Measurements from ENCODE around the gene CD80.
A peak's percentile ranks its signal among the peaks of the same experiment; 100 is the strongest.

CD80 gene

GRCh38 chr3:119497820-119498185 is 61.6 kb downstream of the CD80 start:
- Histone ChIP-seq H4K20me1 (ENCODE audit: control insufficient read depth, insufficient read depth, low read depth, low read length) (no peaks in the 10 kb centered on the region), H3K27me3 (ENCODE audit: control insufficient read depth, low read length) (no peaks in the 10 kb centered on the region), H3K79me2 (ENCODE audit: control insufficient read depth, low read length) (peaks cover 49% of the 10 kb centered on the region)

GRCh38 chr3:119494597-119494996 is 64.8 kb downstream of the CD80 start:
- H3K4me1 ChIP-seq (ENCODE audit: control insufficient read depth, low read length): peaks cover 10% of the 10 kb centered on the region
- H3K9me2 ChIP-seq (replicated peaks; ENCODE audit: control insufficient read depth, low read length): no peaks in the 10 kb centered on the region
- no peaks in the 10 kb centered on the region for H3F3A ChIP-seq (ENCODE audit: control insufficient read depth, insufficient read depth)
- TF ChIP-seq CTCF (IDR thresholded peaks at IDR 0.05; ENCODE audit: low read depth, low read length, poor library complexity, severe bottlenecking) (no peak), EZH2phosphoT487 (IDR thresholded peaks at IDR 0.05; ENCODE audit: borderline replicate concordance, low read length) (no peak)
- no peak overlapping the region for H3K27ac ChIP-seq (ENCODE audit: low read depth, low read length)
- peaks cover 23% of the 10 kb centered on the region for H3K36me3 ChIP-seq (ENCODE audit: control insufficient read depth, low read length)
- H4K20me1 ChIP-seq (ENCODE audit: control insufficient read depth, insufficient read depth, low read depth, low read length): no peaks in the 10 kb centered on the region
- H3K4me3 ChIP-seq (ENCODE audit: low read length): no peak overlapping the region
- H3K79me2 ChIP-seq (ENCODE audit: control insufficient read depth, low read length): peaks cover 23% of the 10 kb centered on the region
- no peaks in the 10 kb centered on the region for H3K27me3 ChIP-seq (ENCODE audit: control insufficient read depth, low read length)
- H3K9me3 ChIP-seq (ENCODE audit: control insufficient read depth, insufficient read depth, low read length): no peaks in the 10 kb centered on the region
- H3K4me2 ChIP-seq (ENCODE audit: low read length): no peak overlapping the region

More at GRCh38 chr3:119497820-119498185, 61.6 kb downstream of the CD80 start:
- H3F3A ChIP-seq (ENCODE audit: control insufficient read depth, insufficient read depth): no peaks in the 10 kb centered on the region
- TF ChIP-seq EZH2phosphoT487 (IDR thresholded peaks at IDR 0.05; ENCODE audit: borderline replicate concordance, low read length) (no peak), CTCF (IDR thresholded peaks at IDR 0.05; ENCODE audit: low read depth, low read length, poor library complexity, severe bottlenecking) (no peak)
- peaks cover 31% of the 10 kb centered on the region for H3K36me3 ChIP-seq (ENCODE audit: control insufficient read depth, low read length)
- H3K27ac ChIP-seq (ENCODE audit: low read depth, low read length): 0 out of 2 replicates have a peak overlapping the region, but pooled peaks have one; percentile 28
- H3K4me2 ChIP-seq (ENCODE audit: low read length): peak overlapping the region; percentile 94
- no peaks in the 10 kb centered on the region for H3K9me3 ChIP-seq (ENCODE audit: control insufficient read depth, insufficient read depth, low read length)
- peak overlapping the region; percentile 92 for H3K4me3 ChIP-seq (ENCODE audit: low read length)
- H3K9me2 ChIP-seq (replicated peaks; ENCODE audit: control insufficient read depth, low read length): no peaks in the 10 kb centered on the region
- peaks cover 28% of the 10 kb centered on the region for H3K4me1 ChIP-seq (ENCODE audit: control insufficient read depth, low read length)

- peaks cover 7% of the 10 kb centered on the region for H3K79me2 ChIP-seq (ENCODE audit: control insufficient read depth, low read length)
- no peaks in the 10 kb centered on the region for H3F3A ChIP-seq (ENCODE audit: control insufficient read depth, insufficient read depth)
- H3K36me3 ChIP-seq (ENCODE audit: control insufficient read depth, low read length): peaks cover 27% of the 10 kb centered on the region
- no peaks in the 10 kb centered on the region for H3K27me3 ChIP-seq (ENCODE audit: control insufficient read depth, low read length)
- no peak overlapping the region for H3K27ac ChIP-seq (ENCODE audit: low read depth, low read length)
- no peaks in the 10 kb centered on the region for H4K20me1 ChIP-seq (ENCODE audit: control insufficient read depth, insufficient read depth, low read depth, low read length)
- no peaks in the 10 kb centered on the region for H3K9me3 ChIP-seq (ENCODE audit: control insufficient read depth, insufficient read depth, low read length)
- no peaks in the 10 kb centered on the region for H3K9me2 ChIP-seq (replicated peaks; ENCODE audit: control insufficient read depth, low read length)
- TF ChIP-seq EZH2phosphoT487 (IDR thresholded peaks at IDR 0.05; ENCODE audit: borderline replicate concordance, low read length) (no peak), CTCF (IDR thresholded peaks at IDR 0.05; ENCODE audit: low read depth, low read length, poor library complexity, severe bottlenecking) (no peak)
- H3K4me2 ChIP-seq (ENCODE audit: low read length): no peak overlapping the region
- peaks cover 7% of the 10 kb centered on the region for H3K4me1 ChIP-seq (ENCODE audit: control insufficient read depth, low read length)
- H3K4me3 ChIP-seq (ENCODE audit: low read length): no peak overlapping the region
Observed at GRCh38 chr3:119492810-119493209, 66.6 kb downstream of the CD80 start.

All from DOHH2 (cell line).